ACC112 (cell line): ENCODE results near the gene CASZ1.

ENCODE experiments used
- H2AFZ ChIP-seq: fragments of 200-600 bp; sonication (generic); one replicate; pipeline ENCODE4 v1.6.0; 2017; ENCODE audit warnings: antibody characterized with exemption, low read length; ENCODE audit not compliant: unreplicated experiment
- H3K27ac ChIP-seq: fragments of 200-600 bp; sonication (generic); 2 replicates; pipeline ENCODE4 v1.5.1; 2014; ENCODE audit warnings: low read depth, mild to moderate bottlenecking, antibody characterized with exemption, low read length, moderate library complexity
- H3K27me3 ChIP-seq: fragments of 200-600 bp; sonication (generic); 2 replicates; pipeline ENCODE4 v1.6.1; 2014; ENCODE audit warnings: mild to moderate bottlenecking, antibody characterized with exemption, low read length, moderate library complexity, mixed read lengths; ENCODE audit not compliant: insufficient read depth
- H3K36me3 ChIP-seq: fragments of 200-600 bp; sonication (generic); 2 replicates; pipeline ENCODE4 v1.6.1; 2016; ENCODE audit warnings: mild to moderate bottlenecking, antibody characterized with exemption, low read length, moderate library complexity, mixed read lengths; ENCODE audit not compliant: insufficient read depth
- H3K4me1 ChIP-seq: fragments of 200-600 bp; sonication (generic); one replicate; pipeline ENCODE4 v1.6.1; 2016; ENCODE audit warnings: low read length, mixed read lengths; ENCODE audit not compliant: insufficient read depth, unreplicated experiment, control insufficient read depth
- H3K4me3 ChIP-seq: fragments of 200-600 bp; sonication (generic); 2 replicates; pipeline ENCODE4 v1.5.1; 2014; ENCODE audit warnings: mild to moderate bottlenecking, low read depth, low read length
- H3K79me2 ChIP-seq: fragments of 200-600 bp; sonication (generic); one replicate; pipeline ENCODE4 v1.6.0; 2016; ENCODE audit warnings: low read length; ENCODE audit not compliant: control insufficient read depth, unreplicated experiment, insufficient read depth

Gene CASZ1

DNA sequence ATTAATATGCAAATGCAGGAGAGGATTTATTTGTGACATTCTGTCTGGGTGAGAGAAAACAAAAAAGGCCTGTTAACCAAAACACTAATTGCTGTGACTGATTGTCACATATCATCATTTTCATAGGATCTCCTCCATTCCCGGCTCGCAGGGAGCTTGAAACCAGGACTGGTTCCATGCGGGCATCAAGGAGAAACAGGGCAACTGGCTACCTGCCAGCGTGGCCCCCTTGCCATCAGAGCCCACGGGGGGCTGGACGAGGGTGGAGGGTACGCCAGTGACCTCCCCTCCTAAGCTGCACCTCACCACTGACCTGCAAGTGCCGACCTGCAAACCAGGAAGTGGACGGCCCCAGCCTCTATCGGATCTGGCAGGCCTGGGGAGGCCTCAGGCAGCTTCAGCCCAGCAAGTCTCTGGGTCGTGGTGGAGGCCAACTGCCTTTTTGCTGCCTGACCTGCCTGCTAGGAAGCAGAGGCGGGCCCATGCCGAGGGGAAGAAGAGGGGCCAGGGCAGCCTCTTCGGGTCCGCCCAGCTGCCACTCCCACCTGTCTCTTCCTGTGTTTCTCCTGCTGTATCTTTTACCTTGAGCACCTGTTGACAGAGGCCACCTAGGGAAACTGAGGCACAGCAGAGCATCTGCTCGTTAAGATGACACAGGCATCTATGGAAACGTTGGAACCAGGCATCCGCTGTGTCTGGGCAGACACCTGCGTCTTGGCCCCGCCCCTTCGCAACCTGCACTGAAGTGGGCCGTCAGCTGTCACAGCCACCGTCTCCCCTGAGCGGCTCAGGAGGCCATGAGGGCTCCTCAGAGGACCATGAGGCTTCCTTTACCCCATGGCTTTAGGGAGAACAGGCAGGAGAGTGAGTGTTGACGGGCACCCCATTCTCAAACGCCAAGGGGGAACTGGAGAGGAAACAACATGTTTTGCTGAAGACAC, 74.8 kb downstream of the CASZ1 start:
- Histone ChIP-seq H2AFZ (no peak overlapping the region), H3K27ac (no peak overlapping the region), H3K36me3 (no peaks in the 10 kb centered on the region), H3K79me2 (no peaks in the 10 kb centered on the region), H3K27me3 (peaks cover 46% of the 10 kb centered on the region), H3K4me1 (peaks cover 6% of the 10 kb centered on the region), H3K4me3 (no peak overlapping the region)

DNA sequence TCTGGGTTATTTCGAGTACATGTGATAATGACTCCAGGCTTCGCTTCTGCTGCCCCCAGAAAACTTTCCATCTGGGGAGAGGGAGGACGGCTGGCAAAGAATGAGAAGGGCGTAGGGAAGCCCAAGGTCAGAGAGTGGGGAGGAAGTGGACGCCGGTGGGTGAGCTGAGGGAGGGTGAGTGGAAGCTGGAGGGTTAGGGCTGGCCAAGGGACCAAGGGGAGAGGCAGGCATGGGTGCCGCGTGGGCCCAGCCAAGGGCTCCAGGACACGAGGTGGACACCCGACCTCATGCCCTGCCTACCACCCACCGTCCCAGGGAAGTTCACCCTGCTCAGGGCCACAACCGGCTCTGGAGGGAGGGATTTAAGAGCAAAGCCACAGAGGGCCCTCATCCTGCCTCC, 75.8 kb downstream of the CASZ1 start:
- H3K4me1 ChIP-seq = peaks cover 6% of the 10 kb centered on the region
- H3K79me2 ChIP-seq = no peaks in the 10 kb centered on the region
- H3K4me3 ChIP-seq = no peak overlapping the region
- peaks cover 55% of the 10 kb centered on the region for H3K27me3 ChIP-seq
- no peaks in the 10 kb centered on the region for H3K36me3 ChIP-seq
- no peak overlapping the region for H3K27ac ChIP-seq
- no peak overlapping the region for H2AFZ ChIP-seq

DNA sequence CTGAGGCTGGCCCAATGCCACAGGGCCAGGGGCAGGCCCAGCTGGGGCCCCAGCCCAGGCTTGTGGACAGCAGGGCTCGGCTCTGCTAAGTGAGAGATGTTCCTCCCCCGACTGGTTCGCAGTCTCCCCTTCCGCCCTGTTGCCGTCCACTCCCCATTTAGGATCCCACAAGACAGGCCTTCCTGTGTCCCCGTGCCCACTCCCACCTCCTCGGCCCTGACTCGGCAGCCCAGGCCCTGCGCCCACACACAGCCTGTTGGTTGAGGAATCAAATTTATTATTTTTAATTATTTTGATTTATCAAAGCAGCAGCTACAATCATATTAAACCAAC, 78.4 kb downstream of the CASZ1 start:
- Histone ChIP-seq H2AFZ (no peak overlapping the region), H3K27ac (no peak overlapping the region), H3K27me3 (peaks cover 62% of the 10 kb centered on the region), H3K4me3 (no peak overlapping the region), H3K36me3 (no peaks in the 10 kb centered on the region), H3K79me2 (no peaks in the 10 kb centered on the region), H3K4me1 (no peaks in the 10 kb centered on the region)

DNA sequence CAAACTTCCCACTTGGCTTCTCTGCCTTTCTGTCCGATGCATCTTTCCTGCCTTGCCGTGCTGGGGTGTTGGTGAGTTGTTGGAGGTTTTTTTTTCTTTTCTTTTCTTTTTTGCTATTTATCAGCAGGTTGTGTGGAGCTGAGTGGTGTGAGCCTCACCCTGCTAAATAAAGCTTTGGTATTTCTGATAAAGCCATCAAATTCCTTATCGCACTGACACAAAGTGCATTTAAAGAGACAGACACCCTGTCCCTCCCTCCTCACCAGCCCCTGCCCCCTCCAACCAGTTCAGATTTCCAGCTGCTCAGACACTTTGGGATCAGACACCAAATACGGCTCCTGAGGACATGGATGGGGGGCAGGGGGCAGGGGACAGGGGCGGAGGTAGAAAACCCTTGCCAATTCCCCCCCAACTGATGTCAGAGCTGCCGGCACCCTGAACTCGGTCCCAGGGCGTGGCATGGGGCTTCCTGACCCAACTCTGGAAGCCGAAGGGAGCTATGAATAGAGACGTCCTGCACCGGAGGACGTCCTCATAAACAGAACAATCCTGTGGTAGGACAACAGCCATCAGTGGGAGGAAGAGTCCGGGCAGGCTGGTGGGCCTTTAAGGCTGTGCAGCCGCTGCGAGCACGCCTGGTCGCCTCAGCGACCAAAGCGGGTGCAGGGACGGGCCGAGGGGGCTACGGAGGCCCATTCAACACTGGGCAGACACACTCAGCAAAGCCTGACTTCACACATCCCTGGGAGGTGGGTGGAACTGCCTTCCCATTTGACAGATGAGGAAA, 79.0 kb downstream of the CASZ1 start:
- Histone ChIP-seq H3K36me3 (no peaks in the 10 kb centered on the region), H3K4me1 (no peaks in the 10 kb centered on the region), H3K27ac (no peak overlapping the region), H3K79me2 (no peaks in the 10 kb centered on the region), H2AFZ (no peak overlapping the region), H3K4me3 (no peak overlapping the region), H3K27me3 (peaks cover 67% of the 10 kb centered on the region)

DNA sequence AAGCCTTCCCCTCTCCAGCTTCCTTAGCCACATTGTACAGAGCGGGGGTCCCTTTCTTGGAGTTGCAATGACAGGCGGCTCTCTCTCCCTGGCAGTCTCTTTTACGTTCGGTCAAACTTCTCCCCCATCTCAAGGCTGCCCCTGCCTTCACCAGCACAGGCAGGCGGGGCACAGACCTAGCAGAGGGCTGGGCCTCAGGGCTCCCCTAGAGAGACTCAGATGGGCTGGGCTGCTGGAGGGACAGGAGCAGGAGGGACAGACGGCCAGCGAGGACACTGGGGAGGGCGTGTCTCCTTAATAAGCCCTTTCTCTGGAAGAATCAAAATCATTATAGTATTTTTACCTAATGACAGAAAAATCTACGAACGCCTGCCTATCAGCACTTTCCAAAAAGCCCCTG, 79.6 kb downstream of the CASZ1 start:
- no peak overlapping the region for H2AFZ ChIP-seq
- H3K27ac ChIP-seq = no peak overlapping the region
- H3K79me2 ChIP-seq = no peaks in the 10 kb centered on the region
- H3K27me3 ChIP-seq = peaks cover 69% of the 10 kb centered on the region
- no peak overlapping the region for H3K4me3 ChIP-seq
- no peaks in the 10 kb centered on the region for H3K4me1 ChIP-seq
- no peaks in the 10 kb centered on the region for H3K36me3 ChIP-seq

DNA sequence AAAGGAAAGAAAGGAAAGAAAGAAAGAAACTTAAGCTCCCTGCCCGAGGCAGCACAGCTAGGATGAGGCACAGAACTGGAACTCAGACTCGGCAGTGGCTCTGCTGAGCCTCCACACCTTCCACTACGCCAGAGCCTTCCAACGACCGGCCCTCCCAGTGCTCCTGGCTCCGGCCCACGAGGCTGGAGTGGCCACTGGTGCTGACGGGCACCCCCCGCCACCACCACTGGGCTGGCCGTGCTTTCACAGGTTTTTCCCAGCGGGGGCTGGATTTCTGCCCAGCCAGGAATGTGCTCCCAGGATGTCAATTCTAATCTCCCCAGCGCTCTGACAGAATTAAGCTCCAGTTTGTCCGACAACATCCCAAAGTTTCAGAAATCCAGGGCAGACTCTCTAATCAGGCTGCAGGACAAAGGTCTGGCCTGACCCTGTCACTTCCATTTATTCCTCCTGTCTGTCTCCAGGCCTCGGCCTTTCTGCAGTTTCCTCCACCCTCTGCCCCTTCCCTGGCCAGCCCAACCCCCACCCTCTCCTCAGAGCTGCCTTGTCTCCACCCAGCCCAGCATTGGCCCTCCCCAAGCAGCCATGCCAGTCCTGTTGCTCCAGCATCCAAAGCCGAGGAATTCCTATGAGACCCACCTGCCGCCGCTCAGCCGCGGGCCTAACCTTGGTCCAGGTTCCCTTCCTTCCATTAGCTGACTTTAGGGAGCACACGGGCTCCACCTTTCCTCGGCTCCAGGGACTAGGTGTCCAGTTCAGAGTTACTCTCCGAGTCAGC, 81.9 kb downstream of the CASZ1 start:
- H3K36me3 ChIP-seq = no peaks in the 10 kb centered on the region
- H3K27me3 ChIP-seq = peaks cover 69% of the 10 kb centered on the region
- no peaks in the 10 kb centered on the region for H3K79me2 ChIP-seq
- H3K4me1 ChIP-seq = no peaks in the 10 kb centered on the region
- no peak overlapping the region for H2AFZ ChIP-seq
- no peak overlapping the region for H3K4me3 ChIP-seq
- no peak overlapping the region for H3K27ac ChIP-seq

DNA sequence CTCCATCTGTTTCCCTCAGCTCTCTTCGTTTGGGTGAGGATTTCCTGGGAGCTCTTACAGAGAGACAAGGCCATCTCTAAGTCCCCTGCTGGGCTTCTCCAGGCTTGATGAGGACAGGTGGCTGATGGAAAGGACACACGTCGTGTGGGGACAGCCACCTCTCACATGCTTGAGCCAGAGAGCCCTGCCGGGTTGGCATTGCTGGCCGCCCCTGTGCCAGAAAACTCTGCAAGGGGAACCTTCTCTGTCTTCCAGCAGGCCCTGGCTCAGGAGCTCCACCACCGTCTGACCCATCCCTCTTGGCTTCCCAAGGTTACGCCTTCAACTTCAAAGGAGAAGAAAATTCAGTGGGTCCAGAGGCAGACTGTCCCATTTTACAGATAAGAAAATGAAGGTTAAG, 82.8 kb downstream of the CASZ1 start:
- H3K36me3 ChIP-seq = no peaks in the 10 kb centered on the region
- no peaks in the 10 kb centered on the region for H3K79me2 ChIP-seq
- H3K27me3 ChIP-seq = peaks cover 61% of the 10 kb centered on the region
- no peak overlapping the region for H3K4me3 ChIP-seq
- no peak overlapping the region for H3K27ac ChIP-seq
- no peak overlapping the region for H2AFZ ChIP-seq
- no peaks in the 10 kb centered on the region for H3K4me1 ChIP-seq

DNA sequence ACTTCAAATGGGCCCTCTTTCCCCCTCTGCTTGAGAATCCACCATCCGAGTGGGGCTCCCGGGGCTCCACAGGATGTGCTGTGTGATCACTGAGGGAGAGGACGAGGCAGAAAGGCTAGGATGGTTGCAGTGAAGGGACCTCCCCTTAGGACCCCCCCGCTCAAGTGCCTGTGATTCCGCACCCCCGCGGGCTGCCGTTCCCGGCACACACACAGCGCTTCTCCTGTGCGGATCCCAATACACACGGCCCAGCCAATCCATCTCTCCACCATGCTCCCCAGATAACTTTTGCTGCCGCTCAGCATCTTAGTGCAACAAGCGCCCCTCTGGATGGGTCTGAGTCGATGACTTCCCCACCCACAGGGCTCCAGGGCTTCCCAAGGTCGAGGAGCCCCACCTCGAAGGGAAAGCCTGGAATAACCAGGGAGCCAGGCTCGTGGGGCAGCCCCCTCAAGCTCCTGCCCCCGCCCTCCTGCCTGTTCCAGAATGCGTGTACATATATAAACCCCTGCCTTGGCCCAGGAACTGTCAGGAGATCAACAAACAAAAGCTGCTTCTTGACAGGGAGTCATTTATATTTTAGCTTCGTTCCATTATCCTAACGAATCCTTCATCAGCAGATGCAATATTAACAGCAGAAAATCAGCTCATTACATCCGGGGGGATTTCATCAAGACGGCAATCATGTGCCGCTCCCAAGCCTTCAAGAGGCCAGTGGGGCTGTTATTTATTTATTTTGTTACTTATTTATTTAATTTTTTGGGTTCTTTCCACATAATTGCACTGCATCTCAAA, 83.7 kb downstream of the CASZ1 start:
- Histone ChIP-seq H3K4me3 (no peak overlapping the region), H3K36me3 (no peaks in the 10 kb centered on the region), H3K79me2 (no peaks in the 10 kb centered on the region), H2AFZ (no peak overlapping the region), H3K4me1 (no peaks in the 10 kb centered on the region), H3K27ac (no peak overlapping the region), H3K27me3 (peaks cover 64% of the 10 kb centered on the region)

DNA sequence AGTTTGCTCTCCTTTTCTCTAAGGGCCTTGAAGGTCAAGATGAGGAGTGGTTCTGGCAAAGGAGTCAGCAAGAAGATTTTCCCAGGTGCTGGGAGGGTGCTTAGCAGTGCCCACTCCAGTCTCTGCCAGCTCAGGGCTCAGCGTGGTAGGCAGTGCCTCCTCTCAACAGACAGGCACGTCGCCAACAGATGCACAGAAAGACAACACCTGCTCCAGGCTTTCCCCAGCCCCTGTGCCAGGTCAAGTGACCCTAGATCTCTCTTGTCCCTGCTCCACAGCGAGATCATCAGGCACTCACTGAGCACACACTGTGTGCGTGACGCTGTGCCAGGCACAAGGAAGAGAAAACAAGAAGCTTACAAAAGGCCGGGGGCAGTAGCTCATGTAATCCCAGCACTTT, 86.0 kb downstream of the CASZ1 start:
- no peaks in the 10 kb centered on the region for H3K4me1 ChIP-seq
- H2AFZ ChIP-seq = no peak overlapping the region
- peaks cover 59% of the 10 kb centered on the region for H3K27me3 ChIP-seq
- no peaks in the 10 kb centered on the region for H3K36me3 ChIP-seq
- no peak overlapping the region for H3K27ac ChIP-seq
- H3K79me2 ChIP-seq = no peaks in the 10 kb centered on the region
- no peak overlapping the region for H3K4me3 ChIP-seq

DNA sequence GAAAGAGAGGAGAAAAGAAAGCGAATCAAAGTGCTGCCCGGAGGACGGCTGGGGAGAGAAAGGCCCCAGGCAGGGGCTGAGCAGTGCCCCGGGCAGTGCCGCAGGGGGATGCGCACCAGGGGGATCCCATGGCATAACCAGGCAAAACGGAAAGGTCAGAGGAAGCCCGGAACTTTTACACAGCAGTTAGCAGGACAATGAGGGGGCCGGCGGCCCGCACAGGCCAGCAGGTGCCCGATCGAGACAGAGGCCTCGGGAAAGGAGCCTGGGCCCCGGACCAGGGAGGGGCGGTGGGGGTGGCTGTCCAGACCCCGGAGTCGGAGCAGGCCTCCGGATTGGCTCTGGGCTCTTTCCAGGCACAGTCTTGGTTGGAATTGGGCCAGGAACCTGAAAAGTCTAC, 86.8 kb downstream of the CASZ1 start:
- no peaks in the 10 kb centered on the region for H3K79me2 ChIP-seq
- no peaks in the 10 kb centered on the region for H3K4me1 ChIP-seq
- H3K27me3 ChIP-seq = peaks cover 58% of the 10 kb centered on the region
- H3K4me3 ChIP-seq = no peak overlapping the region
- H3K36me3 ChIP-seq = no peaks in the 10 kb centered on the region
- no peak overlapping the region for H3K27ac ChIP-seq
- no peak overlapping the region for H2AFZ ChIP-seq
